Middle frontal gyrus (tissue), 1 donor: Measurements from ENCODE around the gene UNC5C.

ENCODE experiments used
- DNase-seq: peaks from one replicate; pipeline ENCODE4 v3.0.0-alpha.2; 2015; ENCODE audit warnings: low spot score; ENCODE audit errors: extremely low spot score

Gene UNC5C

GRCh38 chr4:95348418-95348817 is 200.4 kb downstream of the UNC5C start:
- DNase-seq: no peak

GRCh38 chr4:95343235-95343634 is 205.5 kb downstream of the UNC5C start:
- DNase-seq: no peak

- DNase-seq: no peak
Measured at GRCh38 chr4:95340191-95340590, 208.6 kb downstream of the UNC5C start.

DNA sequence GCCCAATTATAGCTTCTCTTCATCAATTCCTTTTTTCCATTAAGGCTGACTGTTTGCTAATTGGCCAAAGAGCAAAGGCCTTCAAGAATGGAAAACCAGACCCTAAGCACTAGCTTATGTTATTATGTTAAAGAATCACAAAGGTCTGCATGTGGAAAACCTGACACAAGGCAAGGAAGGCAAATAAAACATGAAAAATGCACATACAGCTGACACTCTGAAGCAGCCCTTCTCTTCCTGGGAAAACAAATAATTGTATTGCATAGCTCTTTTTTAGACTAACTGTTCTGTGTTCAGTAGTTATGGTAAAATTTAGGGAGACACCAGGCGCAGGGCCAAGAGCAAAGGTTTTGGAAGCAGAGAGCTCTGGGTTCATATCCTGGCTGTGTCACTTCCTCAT is 223.1 kb downstream of the UNC5C start:
- no peak for DNase-seq

DNA sequence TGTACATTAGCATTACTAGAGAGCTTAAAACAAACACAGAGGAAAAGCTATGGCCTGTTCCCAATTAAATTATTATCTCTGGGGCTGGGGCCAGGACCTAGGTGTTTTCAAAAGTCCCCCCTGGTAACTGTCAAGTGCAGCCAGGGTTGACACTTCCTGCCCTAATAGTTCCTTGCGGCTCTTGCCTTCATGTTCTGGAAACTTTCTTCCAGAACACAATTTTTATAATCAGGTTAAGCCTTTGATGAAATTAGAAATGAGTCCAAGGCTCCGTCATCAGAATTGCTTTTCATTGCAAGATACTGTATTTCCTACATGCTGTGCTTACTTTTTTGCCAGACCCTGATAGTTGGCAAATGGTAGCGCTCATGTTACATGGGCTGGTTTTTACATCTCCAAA is 229.6 kb downstream of the UNC5C start:
- no peak for DNase-seq

- DNase-seq: no peak
Measured at GRCh38 chr4:95318483-95318882, 230.3 kb downstream of the UNC5C start.

DNA sequence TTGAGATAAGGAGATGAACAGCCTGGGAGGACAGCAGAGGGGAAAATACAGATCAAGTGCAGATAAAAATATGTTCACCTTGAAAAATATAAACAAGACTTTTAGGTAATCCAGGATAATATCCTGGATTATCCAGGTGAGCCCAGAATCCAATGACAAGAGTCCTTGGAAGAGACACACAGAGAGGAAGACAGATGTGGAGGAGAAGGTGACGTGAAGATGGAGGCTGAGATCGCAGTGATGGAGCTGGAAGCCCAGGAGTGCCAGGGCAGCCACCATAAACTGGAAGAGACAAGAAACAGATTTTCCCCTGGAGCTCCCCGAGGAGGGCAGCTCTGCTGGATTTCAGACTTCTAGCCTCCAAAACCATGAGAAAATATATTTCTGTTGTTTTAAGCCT is 230.7 kb downstream of the UNC5C start:
- DNase-seq: no peak

DNA sequence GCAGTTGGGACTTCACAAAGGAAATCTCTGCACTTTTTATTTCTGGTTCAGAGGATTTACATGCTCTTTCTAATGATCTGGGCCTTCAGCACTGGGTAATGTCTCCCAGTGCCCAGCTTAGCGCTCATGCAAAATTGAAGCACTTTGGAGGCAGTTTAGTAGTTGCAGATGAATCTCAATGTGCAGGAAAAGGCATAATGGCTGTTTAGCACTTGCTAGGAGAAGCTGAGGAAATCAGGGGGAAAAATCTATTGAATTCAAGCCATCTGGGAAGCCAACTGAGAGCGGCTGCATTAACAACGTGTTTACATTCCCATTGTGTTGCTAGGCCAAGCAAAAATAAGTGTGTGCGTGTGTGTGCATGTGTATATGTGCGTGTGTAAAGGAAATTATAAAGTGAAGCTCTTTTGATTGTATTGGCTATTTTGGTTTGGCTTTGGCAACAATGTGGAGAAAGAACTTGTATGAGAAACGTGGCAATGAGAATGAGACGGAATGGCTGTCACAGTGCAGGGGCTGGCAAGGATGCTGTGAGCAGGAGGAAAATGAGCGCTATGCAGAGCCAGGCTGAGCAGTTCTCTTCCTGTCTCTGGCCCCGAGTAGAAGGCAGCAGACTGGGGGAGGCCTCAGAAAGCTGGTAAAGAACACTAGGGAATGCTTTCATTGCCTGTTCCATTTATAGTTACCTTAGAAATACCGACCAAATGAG is 231.5 kb downstream of the UNC5C start:
- no peak for DNase-seq

GRCh38 chr4:95314573-95314972 is 234.2 kb downstream of the UNC5C start:
- DNase-seq: no peak

- DNase-seq: no peak
Measured at GRCh38 chr4:95304898-95305297, 243.9 kb downstream of the UNC5C start.

- DNase-seq: no peak
Measured at GRCh38 chr4:95300304-95300703, 248.5 kb downstream of the UNC5C start.

DNA sequence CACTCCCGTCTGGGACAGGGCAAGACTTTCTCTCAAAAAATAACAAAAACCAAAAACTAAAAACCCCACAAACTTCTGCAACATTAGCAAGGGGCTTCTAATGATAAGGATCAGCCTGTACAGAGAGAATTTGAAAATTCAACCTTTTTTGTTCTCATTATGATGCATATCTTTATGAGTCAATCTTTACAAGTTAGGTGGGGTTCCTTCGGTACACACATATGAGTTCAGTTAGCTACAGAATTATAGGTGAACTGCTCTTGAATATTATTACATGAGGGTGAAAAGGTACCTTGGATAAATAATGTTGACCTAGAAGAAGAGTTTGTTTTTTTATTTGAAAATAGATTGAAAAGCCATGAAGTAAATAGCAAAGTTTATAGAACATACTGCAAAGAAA is 252.7 kb downstream of the UNC5C start:
- no peak for DNase-seq

DNA sequence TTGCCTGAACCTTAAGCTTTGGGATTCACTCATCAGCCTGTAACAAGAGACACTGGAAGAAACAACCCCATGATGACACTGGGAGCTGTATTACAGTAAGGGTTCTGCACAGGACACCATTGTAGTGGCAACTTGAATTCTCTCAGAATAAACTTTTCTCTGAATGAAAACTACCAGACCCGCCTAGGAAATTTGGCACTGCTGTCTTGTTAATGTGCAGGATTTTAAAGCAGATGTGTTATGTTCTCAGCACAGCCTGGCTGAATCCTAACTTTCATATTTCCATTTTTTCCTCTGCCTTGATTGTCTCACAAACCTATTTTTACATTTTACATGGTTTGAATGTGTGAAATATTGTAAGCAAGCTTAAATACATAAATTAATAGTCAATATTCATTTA is 253.6 kb downstream of the UNC5C start:
- no peak for DNase-seq

GRCh38 chr4:95294321-95294720 is 254.5 kb downstream of the UNC5C start:
- DNase-seq: no peak

DNA sequence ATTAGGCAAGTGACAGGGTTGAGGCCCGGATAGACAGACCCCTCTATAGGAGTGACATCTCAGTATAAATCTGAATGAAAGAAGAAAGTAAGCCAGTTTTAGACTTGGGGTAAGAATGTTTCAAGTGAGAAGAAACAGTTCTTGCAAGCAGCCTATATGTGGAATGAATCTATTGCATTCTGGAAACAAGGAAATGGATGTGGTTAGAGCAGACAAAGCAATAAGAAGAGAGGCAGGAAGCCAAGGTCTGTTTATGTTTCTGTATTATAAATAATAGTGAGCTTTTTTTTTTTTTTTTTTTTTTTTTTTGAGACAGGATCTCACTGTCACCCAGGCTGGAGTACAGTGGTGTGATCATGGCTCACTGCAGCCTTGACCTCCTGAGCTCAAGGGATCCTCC is 255.8 kb downstream of the UNC5C start:
- DNase-seq: no peak

- DNase-seq: no peak
Measured at GRCh38 chr4:95290702-95291101, 258.1 kb downstream of the UNC5C start.

DNA sequence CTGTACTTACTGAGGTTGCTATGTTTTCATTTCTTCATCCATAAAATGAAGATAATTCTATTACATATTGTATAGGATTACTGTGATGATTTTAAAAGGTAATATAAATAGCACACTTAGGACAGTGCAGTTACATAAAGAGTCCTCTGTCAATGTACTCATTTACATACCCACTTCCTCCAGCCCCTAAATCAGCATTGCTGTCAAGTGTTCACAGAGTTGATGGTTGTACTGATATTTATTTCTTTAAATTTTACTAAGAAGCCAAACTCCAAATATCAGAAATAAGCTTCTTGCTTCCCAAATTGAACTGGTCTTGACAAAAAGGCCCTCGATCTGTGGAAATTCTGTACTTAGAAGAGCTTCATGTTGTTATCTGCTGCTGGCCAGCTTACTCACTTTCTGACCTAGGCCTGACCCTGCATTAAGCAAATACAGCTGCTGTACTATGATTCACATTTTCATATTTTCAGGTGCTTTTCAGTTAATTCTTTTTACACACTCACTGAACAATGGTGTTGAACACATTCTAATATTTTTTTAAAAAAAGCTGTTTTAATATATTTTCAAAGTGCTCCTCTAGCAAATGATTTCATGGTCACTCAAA is 259.6 kb downstream of the UNC5C start:
- DNase-seq: no peak

- DNase-seq: no peak
Measured at GRCh38 chr4:95288552-95288951, 260.2 kb downstream of the UNC5C start.

- no peak for DNase-seq
Measured at GRCh38 chr4:95285797-95286196, 263.0 kb downstream of the UNC5C start.

GRCh38 chr4:95284655-95285054 is 264.1 kb downstream of the UNC5C start:
- DNase-seq: no peak

DNA sequence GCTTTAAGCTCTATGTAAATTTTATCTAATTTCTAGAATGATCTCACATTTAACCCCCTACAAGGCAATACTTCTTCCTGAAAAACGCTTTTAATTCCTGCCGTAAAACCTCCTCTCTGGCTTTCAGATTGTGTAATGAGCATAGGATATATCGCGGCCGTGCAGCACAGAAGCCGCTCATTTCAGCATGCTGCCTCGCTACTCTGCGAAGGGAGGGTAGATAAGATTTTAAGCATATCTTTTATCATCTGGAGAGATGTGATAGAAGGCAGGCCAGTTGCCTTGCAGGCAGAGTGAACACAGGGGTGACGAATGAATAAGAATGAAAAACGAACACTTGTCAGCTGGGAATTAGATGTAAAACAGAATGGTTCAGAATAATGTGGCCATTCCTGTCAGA is 265.5 kb downstream of the UNC5C start:
- no peak for DNase-seq

DNA sequence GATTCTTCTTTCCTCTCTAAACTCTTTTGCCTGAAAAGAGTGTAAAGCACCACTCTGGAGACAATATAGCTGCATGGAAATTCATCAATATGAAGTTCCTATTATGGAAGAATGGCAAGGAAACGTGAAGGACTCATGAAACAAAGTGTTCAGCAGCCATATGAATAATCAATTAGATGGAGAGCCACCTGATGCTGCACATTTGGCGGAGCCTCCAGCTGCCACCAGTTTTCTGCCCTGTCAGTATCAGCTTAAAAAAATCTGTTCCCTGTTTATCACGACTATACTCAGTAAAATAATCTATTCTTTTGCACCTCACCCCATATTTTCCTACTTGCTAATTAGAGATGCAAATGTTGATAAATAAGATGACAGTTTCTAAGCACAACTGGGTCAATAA is 276.0 kb downstream of the UNC5C start:
- DNase-seq: no peak

GRCh38 chr4:95272036-95272435 is 276.7 kb downstream of the UNC5C start:
- no peak for DNase-seq
